HFFc6 (cell line): ENCODE measurements around the gene CDA. TPM values are rescaled to one million over a fixed set of nuclear protein-coding genes. Genes with fewer than 3 reads are reported as not detected.

Source experiments
- DNase-seq: peaks from one replicate; pipeline ENCODE4 v3.0.0-alpha.2; 2018
- H3K27ac Mint-ChIP-seq: 2 replicates; pipeline ENCODE4 v1.8.0; 2020; ENCODE audit warnings: mild to moderate bottlenecking, mixed read lengths
- H3K27me3 Mint-ChIP-seq: 2 replicates; pipeline ENCODE4 v1.8.0; 2021; ENCODE audit warnings: mild to moderate bottlenecking, moderate library complexity, mixed read lengths; ENCODE audit not compliant: insufficient read depth
- H3K36me3 Mint-ChIP-seq: 2 replicates; pipeline ENCODE4 v1.8.0; 2021; ENCODE audit warnings: low read depth, mixed read lengths
- H3K4me1 Mint-ChIP-seq: 2 replicates; pipeline ENCODE4 v1.8.0; 2020; ENCODE audit warnings: low read depth, mixed read lengths
- H3K4me3 Mint-ChIP-seq: 2 replicates; pipeline ENCODE4 v1.8.0; 2020; ENCODE audit warnings: mild to moderate bottlenecking, moderate library complexity, mixed read lengths
- H3K9me3 Mint-ChIP-seq: 2 replicates; pipeline ENCODE4 v1.8.0; 2020; ENCODE audit warnings: mild to moderate bottlenecking, mixed read lengths
- CTCF ChIP-seq: fragments of 200-600 bp; sonication (generic); IDR thresholded peaks from 2 replicates; pipeline ENCODE4 v1.5.0; 2021; ENCODE audit warnings: antibody characterized with exemption, mild to moderate bottlenecking
- total RNA-seq, 6 experiments: library from RNA; stranded (reverse); fragmentation: NEBNext Ultra II Directional; extraction: Animal tissue kit (Norgen Biotek cat#: 25700); gene quantifications; 2 replicates in 1 of 6; 3 replicates in 5 of 6; pipeline ENCODE4 v1.2.3, GENCODE V29; 2021

CDA gene
- total RNA-seq, 6 experiments from 2014 or later, result 6.7 to 15.4 (median 13.3) TPM

DNA sequence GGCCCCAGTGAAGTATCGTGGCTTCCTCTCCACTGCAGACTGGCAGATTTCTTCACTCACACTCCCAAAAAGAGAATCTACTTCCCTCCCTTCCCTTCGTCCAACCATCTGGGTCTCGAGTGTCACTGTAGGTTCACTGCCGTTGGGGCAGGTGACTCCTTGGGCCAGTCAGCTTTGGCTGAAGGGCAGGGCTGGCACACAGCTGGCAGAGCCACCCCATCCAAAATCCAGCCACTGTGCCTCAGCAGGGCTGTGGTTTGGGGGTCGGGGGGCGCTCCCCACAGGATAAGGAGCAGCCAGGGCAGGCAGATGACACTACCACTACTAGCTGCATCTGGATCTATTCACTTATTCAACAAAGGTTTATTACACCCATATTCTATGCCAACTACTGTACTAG lies 54.2 kb downstream of the CDA start:
- Mint-ChIP-seq H3K27me3 (no peaks in the 10 kb centered on the region; the same call in none of the 2 replicates), H3K4me1 (peaks cover 15% of the 10 kb centered on the region), H3K36me3 (peaks cover 20% of the 10 kb centered on the region), H3K9me3 (no peaks in the 10 kb centered on the region), H3K27ac (peak overlapping the region; percentile 19), H3K4me3 (no peak overlapping the region)
- no peak for TF ChIP-seq CTCF
- DNase-seq, result no peak

DNA sequence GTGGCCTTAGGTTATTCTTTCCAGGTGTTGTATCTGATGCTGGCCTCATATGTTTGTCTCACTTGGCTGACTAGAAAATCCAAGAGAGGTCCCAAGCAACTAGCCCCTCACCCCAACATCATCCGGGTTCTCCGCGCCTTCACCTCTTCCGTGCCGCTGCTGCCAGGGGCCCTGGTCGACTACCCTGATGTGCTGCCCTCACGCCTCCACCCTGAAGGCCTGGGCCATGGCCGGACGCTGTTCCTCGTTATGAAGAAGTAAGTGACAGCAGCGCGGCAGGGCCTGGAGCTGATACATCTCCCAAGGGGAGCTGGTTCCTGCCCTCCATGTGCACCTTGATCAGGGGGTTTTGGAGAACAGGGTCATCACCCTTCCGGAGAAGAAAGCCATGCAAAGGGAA lies 55.5 kb downstream of the CDA start:
- no peak overlapping the region for H3K27ac Mint-ChIP-seq
- H3K36me3 Mint-ChIP-seq, result peaks cover 17% of the 10 kb centered on the region
- no peak for TF ChIP-seq CTCF
- peaks cover 15% of the 10 kb centered on the region for H3K4me1 Mint-ChIP-seq
- H3K27me3 Mint-ChIP-seq, result no peaks in the 10 kb centered on the region; the same call in none of the 2 replicates
- H3K9me3 Mint-ChIP-seq, result no peaks in the 10 kb centered on the region
- DNase-seq, result no peak
- H3K4me3 Mint-ChIP-seq, result no peak overlapping the region

- DNase-seq, result no peak
- H3K4me3 Mint-ChIP-seq, result no peak overlapping the region
These were observed 56.5 kb downstream of the CDA start for GRCh38 chr1:20645414-20645813.

DNA sequence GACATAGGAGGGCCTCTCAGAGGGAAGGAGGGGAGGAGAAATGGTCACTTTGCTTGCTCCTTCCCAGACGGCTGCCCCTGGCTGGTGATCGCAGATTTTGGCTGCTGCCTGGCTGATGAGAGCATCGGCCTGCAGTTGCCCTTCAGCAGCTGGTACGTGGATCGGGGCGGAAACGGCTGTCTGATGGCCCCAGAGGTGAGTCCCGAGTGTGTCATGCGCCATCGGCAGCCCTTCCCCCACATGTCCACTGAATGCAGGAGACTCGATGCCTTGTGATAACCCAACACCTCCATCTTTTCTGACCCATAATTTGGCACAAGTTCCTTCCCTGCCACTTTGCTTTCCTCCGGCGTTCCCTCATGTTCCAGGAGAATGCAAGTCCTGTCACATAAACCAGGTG lies 59.5 kb downstream of the CDA start:
- Mint-ChIP-seq H3K27ac (no peak overlapping the region), H3K36me3 (peaks cover 34% of the 10 kb centered on the region), H3K4me3 (no peak overlapping the region), H3K27me3 (peaks cover 2% of the 10 kb centered on the region), H3K4me1 (peaks cover 8% of the 10 kb centered on the region), H3K9me3 (no peaks in the 10 kb centered on the region)
- DNase-seq, result no peak
- no peak for TF ChIP-seq CTCF

More at GRCh38 chr1:20645414-20645813, 56.5 kb downstream of the CDA start:
- Mint-ChIP-seq H3K27ac (no peak overlapping the region), H3K9me3 (no peaks in the 10 kb centered on the region), H3K4me1 (peaks cover 15% of the 10 kb centered on the region), H3K27me3 (no peaks in the 10 kb centered on the region; the same call in none of the 2 replicates), H3K36me3 (peaks cover 17% of the 10 kb centered on the region)
- TF ChIP-seq CTCF, result no peak

- TF ChIP-seq CTCF, result no peak
- Mint-ChIP-seq H3K4me3 (no peak overlapping the region), H3K4me1 (peaks cover 2% of the 10 kb centered on the region), H3K27me3 (peaks cover 2% of the 10 kb centered on the region), H3K9me3 (no peaks in the 10 kb centered on the region), H3K36me3 (peaks cover 34% of the 10 kb centered on the region), H3K27ac (no peak overlapping the region)
- DNase-seq, result no peak
These were observed 60.0 kb downstream of the CDA start for GRCh38 chr1:20648946-20649345.

DNA sequence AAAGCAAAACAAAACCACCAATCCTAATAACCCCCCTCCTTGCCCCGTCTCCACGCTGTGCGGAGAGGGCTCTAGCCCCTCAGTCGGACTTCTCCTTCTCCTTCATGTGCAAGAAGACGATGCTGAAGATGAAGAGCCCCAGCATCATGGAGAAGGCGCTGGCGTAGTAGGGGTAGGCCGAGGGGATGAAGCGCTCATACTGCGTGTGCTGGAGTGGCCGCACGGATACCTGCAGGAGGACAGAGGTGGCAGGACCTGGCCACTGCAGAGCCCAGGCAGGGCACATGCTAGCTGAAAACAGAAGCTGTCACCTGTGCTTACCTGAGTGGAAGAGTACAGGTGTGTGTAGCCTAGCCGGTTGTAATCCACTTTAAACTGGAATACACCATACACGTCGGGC lies 63.4 kb downstream of the CDA start:
- TF ChIP-seq CTCF, result no peak
- Mint-ChIP-seq H3K36me3 (peaks cover 55% of the 10 kb centered on the region), H3K4me3 (no peak overlapping the region), H3K9me3 (no peaks in the 10 kb centered on the region), H3K27me3 (peaks cover 2% of the 10 kb centered on the region), H3K27ac (no peak overlapping the region), H3K4me1 (0 out of 2 replicates have a peak, but pooled peaks cover 4% of the 10 kb centered on the region)
- DNase-seq, result no peak
